H9 (cell line): ENCODE results near the gene ALDH1A3. TPM values are rescaled to one million over a fixed set of nuclear protein-coding genes. Genes with fewer than 3 reads are reported as not detected.

ENCODE experiments used
- DNase-seq: peaks from one replicate; pipeline ENCODE4 v3.0.0-alpha.2; 2017
- H2AFZ ChIP-seq: one replicate; pipeline ENCODE4 v1.6.1; 2013; ENCODE audit warnings: mild to moderate bottlenecking, low read length, control low read depth, moderate library complexity
- H2AK5ac ChIP-seq: 2 replicates; pipeline ENCODE4 v1.6.1; 2013; ENCODE audit warnings: low read length, control low read depth, mixed read lengths; ENCODE audit not compliant: insufficient read length
- H2BK120ac ChIP-seq: one replicate; pipeline ENCODE4 v1.6.1; 2013; ENCODE audit warnings: low read depth, mild to moderate bottlenecking, low read length, control low read depth, inconsistent platforms; ENCODE audit not compliant: poor library complexity, severe bottlenecking
- H2BK12ac ChIP-seq: 2 replicates; pipeline ENCODE4 v1.6.1; 2013; ENCODE audit warnings: low read length, control low read depth, mixed read lengths, low read depth; ENCODE audit not compliant: insufficient read length
- H2BK15ac ChIP-seq: 2 replicates; pipeline ENCODE4 v1.6.1; 2013; ENCODE audit warnings: low read depth, low read length, control low read depth
- H2BK20ac ChIP-seq: one replicate; pipeline ENCODE4 v1.6.1; 2013; ENCODE audit warnings: low read depth, mild to moderate bottlenecking, low read length, control low read depth, inconsistent platforms; ENCODE audit not compliant: poor library complexity, severe bottlenecking
- H2BK5ac ChIP-seq: 2 replicates; pipeline ENCODE4 v1.6.1; 2013; ENCODE audit warnings: low read length, control low read depth, mixed read lengths; ENCODE audit not compliant: insufficient read length
- H3K14ac ChIP-seq: 2 replicates; pipeline ENCODE4 v1.6.1; 2013; ENCODE audit warnings: low read length, control low read depth; ENCODE audit not compliant: insufficient read depth
- H3K18ac ChIP-seq: 2 replicates; pipeline ENCODE4 v1.6.1; 2013; ENCODE audit warnings: low read depth, mild to moderate bottlenecking, mixed read lengths, low read length, control low read depth; ENCODE audit not compliant: insufficient read length
- H3K23ac ChIP-seq: 2 replicates; pipeline ENCODE4 v1.6.1; 2013; ENCODE audit warnings: low read length, control low read depth, mixed read lengths, low read depth; ENCODE audit not compliant: insufficient read length
- H3K23me2 ChIP-seq: 2 replicates; pipeline ENCODE4 v1.6.1; 2013; ENCODE audit warnings: low read depth, mild to moderate bottlenecking, mixed read lengths, low read length, control low read depth; ENCODE audit not compliant: insufficient read length, poor library complexity, severe bottlenecking
- H3K27ac ChIP-seq: 2 replicates; pipeline ENCODE4 v1.5.1; 2013; ENCODE audit warnings: low read length, control low read depth, mixed read lengths, low read depth; ENCODE audit not compliant: insufficient read length
- H3K27me3 ChIP-seq: 2 replicates; pipeline ENCODE4 v1.6.1; 2013; ENCODE audit warnings: low read length, control low read depth, inconsistent platforms; ENCODE audit not compliant: insufficient read depth
- H3K4ac ChIP-seq: 2 replicates; pipeline ENCODE4 v1.6.1; 2013; ENCODE audit warnings: low read depth, mild to moderate bottlenecking, control low read depth, inconsistent platforms, low read length, moderate library complexity
- H3K4me1 ChIP-seq: 2 replicates; pipeline ENCODE4 v1.6.1; 2013; ENCODE audit warnings: low read length, control low read depth, inconsistent platforms; ENCODE audit not compliant: insufficient read depth
- H3K4me2 ChIP-seq: 2 replicates; pipeline ENCODE4 v1.6.1; 2013; ENCODE audit warnings: low read length, control low read depth, mixed read lengths; ENCODE audit not compliant: insufficient read length, insufficient read depth
- H3K56ac ChIP-seq: 2 replicates; pipeline ENCODE4 v1.6.1; 2013; ENCODE audit warnings: low read depth, mild to moderate bottlenecking, mixed read lengths, low read length, control low read depth; ENCODE audit not compliant: insufficient read length
- H3K79me1 ChIP-seq: 2 replicates; pipeline ENCODE4 v1.6.1; 2013; ENCODE audit warnings: low read depth, mild to moderate bottlenecking, moderate library complexity, low read length, control low read depth, inconsistent platforms; ENCODE audit not compliant: insufficient read depth, poor library complexity, severe bottlenecking
- H3K79me2 ChIP-seq: 2 replicates; pipeline ENCODE4 v1.6.1; 2013; ENCODE audit warnings: low read length, control low read depth, inconsistent platforms; ENCODE audit not compliant: insufficient read depth
- H3K9ac ChIP-seq: 2 replicates; pipeline ENCODE4 v1.6.1; 2013; ENCODE audit warnings: low read length, control low read depth, mixed read lengths; ENCODE audit not compliant: insufficient read length; ENCODE audit errors: extremely low read depth
- H3K9me3 ChIP-seq: one replicate; pipeline ENCODE4 v1.6.1; 2013; ENCODE audit warnings: low read depth, low read length, inconsistent platforms; ENCODE audit not compliant: control insufficient read depth
- H3T11ph ChIP-seq: one replicate; pipeline ENCODE4 v1.6.1; 2013; ENCODE audit warnings: mild to moderate bottlenecking, low read length, control low read depth, inconsistent platforms
- H4K20me1 ChIP-seq: one replicate; pipeline ENCODE4 v1.6.1; 2013; ENCODE audit not compliant: control insufficient read depth, insufficient read length, insufficient read depth
- H4K5ac ChIP-seq: 2 replicates; pipeline ENCODE4 v1.6.1; 2013; ENCODE audit warnings: low read depth, mild to moderate bottlenecking, mixed read lengths, low read length, control low read depth; ENCODE audit not compliant: insufficient read length
- H4K8ac ChIP-seq: replicated peaks from 2 replicates; pipeline ENCODE4 v1.6.1; 2013; ENCODE audit warnings: low read length, control low read depth, mixed read lengths, low read depth; ENCODE audit not compliant: insufficient read length
- H4K91ac ChIP-seq: 2 replicates; pipeline ENCODE4 v1.6.1; 2013; ENCODE audit warnings: low read depth, mild to moderate bottlenecking, moderate library complexity, mixed read lengths, low read length, control low read depth; ENCODE audit not compliant: insufficient read length
- H3K27ac Mint-ChIP-seq, 3 experiments: 2 replicates in 2 of 3; 3 replicates in 1 of 3; pipeline ENCODE4 v1.8.0; 2020 to 2021; ENCODE audit warnings: mixed read lengths in 3 of 3, mild to moderate bottlenecking in 1 of 3, moderate library complexity in 1 of 3
- H3K27me3 Mint-ChIP-seq: 2 replicates; pipeline ENCODE4 v1.8.0; 2021; ENCODE audit warnings: low read depth, mild to moderate bottlenecking, moderate library complexity, mixed read lengths
- H3K36me3 Mint-ChIP-seq, 3 experiments: 2 replicates in 2 of 3; 3 replicates in 1 of 3; pipeline ENCODE4 v1.8.0; 2020 to 2021; ENCODE audit warnings: low read depth in 3 of 3, mixed read lengths in 3 of 3; ENCODE audit not compliant: insufficient read depth in 1 of 3
- H3K4me1 Mint-ChIP-seq, 2 experiments: 2 replicates each; pipeline ENCODE4 v1.8.0; 2020; ENCODE audit warnings: mixed read lengths in 2 of 2
- H3K4me3 Mint-ChIP-seq, 2 experiments: 2 replicates in 1 of 2; 3 replicates in 1 of 2; pipeline ENCODE4 v1.8.0; 2020 to 2021; ENCODE audit warnings: mild to moderate bottlenecking in 2 of 2, mixed read lengths in 2 of 2, moderate library complexity in 1 of 2
- H3K9me3 Mint-ChIP-seq, 2 experiments: 2 replicates in 1 of 2; 3 replicates in 1 of 2; pipeline ENCODE4 v1.8.0; 2020; ENCODE audit warnings: mild to moderate bottlenecking in 2 of 2, mixed read lengths in 2 of 2, moderate library complexity in 1 of 2
- CTCF ChIP-seq: fragments of 200-600 bp; sonication (generic); conservative IDR thresholded peaks from 3 replicates; pipeline ENCODE4 v1.8.0; 2021; ENCODE audit warnings: antibody characterized with exemption, mild to moderate bottlenecking
- WGBS: extraction: QIAGEN DNeasy Blood & Tissue Kit; methylation state at CpG from one replicate; pipeline ENCODE4 v1.1.7; 2013; ENCODE audit warnings: missing lambda C conversion rate, low lambda C conversion rate, mixed read lengths; ENCODE audit not compliant: insufficient read length; ENCODE audit errors: extremely low coverage; 5-methylcytosine and 5-hydroxymethylcytosine counted together
- total RNA-seq: library from RNA; stranded (reverse); gene quantifications from 2 replicates; pipeline ENCODE4 v1.2.1, GENCODE V29; 2021

The ALDH1A3 gene
- total RNA-seq, 1 experiment from 2014 or later: 9.2 TPM

GRCh38 chr15:100893261-100893963 lies 13.8 kb downstream of the ALDH1A3 start:
- Histone ChIP-seq H3K4ac (no peak overlapping the region), H3K9ac (no peak overlapping the region), H4K8ac (no peak overlapping the region), H3K79me1 (no peaks in the 10 kb centered on the region), H2AK5ac (no peak overlapping the region), H3K56ac (no peak overlapping the region), H3T11ph (no peak overlapping the region), H2BK12ac (no peak overlapping the region), H2BK120ac (no peak overlapping the region), H3K23ac (no peak overlapping the region), H3K27ac (no peak overlapping the region), H4K91ac (no peak overlapping the region), H3K4me2 (no peak overlapping the region), H3K4me1 (no peaks in the 10 kb centered on the region), H2BK20ac (no peak overlapping the region), H4K20me1 (no peaks in the 10 kb centered on the region), H3K14ac (no peak overlapping the region), H3K9me3 (no peaks in the 10 kb centered on the region), H3K18ac (no peak overlapping the region), H4K5ac (no peak overlapping the region), H2AFZ (no peak overlapping the region), H3K79me2 (no peaks in the 10 kb centered on the region), H2BK15ac (no peak overlapping the region), H3K27me3 (no peaks in the 10 kb centered on the region), H3K23me2 (no peaks in the 10 kb centered on the region), H2BK5ac (no peak overlapping the region)
- Mint-ChIP-seq H3K4me1 (peaks cover 7 to 17% of the 10 kb centered on the region in 2 experiments; a peak in 3 of 4 replicates), H3K27me3 (no peaks in the 10 kb centered on the region; the same call in 1 of the 2 replicates), H3K36me3 (peaks cover 0 to 9% (median 0%) of the 10 kb centered on the region in 3 experiments; a peak in 2 of 7 replicates), H3K27ac (no peak overlapping the region), H3K9me3 (no peaks in the 10 kb centered on the region), H3K4me3 (no peak overlapping the region)
- no peak for TF ChIP-seq CTCF
- DNase-seq: no peak
- no CpG with 5 or more reads among the region's 6 CpGs for WGBS
